Tibial nerve (tissue), 3 donors: Measurements from ENCODE around the gene VSTM2B.

Experiments used
- CTCF ChIP-seq, 5 experiments: fragments of 200-600 bp in 3 of 5; fragments of 450-650 bp in 2 of 5; sonication (generic) in 3 of 5; IDR thresholded peaks; one replicate each; pipeline ENCODE4 v1.5.1; 2016 to 2019; ENCODE audit warnings: antibody characterized with exemption in 5 of 5, mild to moderate bottlenecking in 3 of 5, moderate library complexity in 2 of 5
- POLR2A ChIP-seq, 2 donors: fragments of 450-650 bp; IDR thresholded peaks; one replicate each; pipeline ENCODE4 v1.6.1; 2017; ENCODE audit warnings: antibody characterized with exemption in 2 of 2, mild to moderate bottlenecking in 2 of 2, moderate library complexity in 2 of 2

- no peak for TF ChIP-seq POLR2A (IDR thresholded peaks at IDR 0.05)
- TF ChIP-seq CTCF (IDR thresholded peaks at IDR 0.05): no peak
Observed at GRCh38 chr19:29539670-29540069, 13.9 kb downstream of the VSTM2B start.
